Mucosa of descending colon (tissue), 3 donors: Measurements from ENCODE around the gene MTCL3.

Experiments used
- ATAC-seq: fragments of 200-7000 bp; cut with Tn5 transposase; one replicate; pipeline ENCODE4 v1.9.1; 2020; ENCODE audit warnings: mild to moderate bottlenecking, moderate library complexity
- DNase-seq, 3 donors: peaks; one replicate each; pipeline ENCODE4 v3.0.0-alpha.2; 2020
- H3K36me3 ChIP-seq: fragments of 200-600 bp; one replicate; pipeline ENCODE4 v1.8.0; 2021; ENCODE audit warnings: low read depth, mild to moderate bottlenecking
- H3K4me1 ChIP-seq: fragments of 200-600 bp; one replicate; pipeline ENCODE4 v1.8.0; 2021; ENCODE audit warnings: low read depth, mild to moderate bottlenecking
- H3K4me3 ChIP-seq: fragments of 200-600 bp; one replicate; pipeline ENCODE4 v1.8.0; 2021; ENCODE audit warnings: mild to moderate bottlenecking
- H3K9me3 ChIP-seq: fragments of 200-600 bp; one replicate; pipeline ENCODE4 v1.8.0; 2021; ENCODE audit warnings: mild to moderate bottlenecking
- intact Hi-C, 2 donors: fragments of 100-400 bp; cut with DNase I in 1 of 2; cut with micrococcal nuclease in 1 of 2; formaldehyde crosslinking; loops; one replicate each; pipeline versions ENCODE4 v1.11.0 to v1.11.1; 2022; cut with DNase I, micrococcal nuclease
- TF ChIP-seq, protein P1 (sequence below): fragments of 200-600 bp; IDR thresholded peaks from one replicate; pipeline ENCODE4 v1.8.0; 2022; ENCODE audit warnings: antibody characterized with exemption, mild to moderate bottlenecking
- donor health status: DM: no; HTN: no; CAD: no; lungs with moderate emphysema.
- donor health status: DM: no; HTN: no; CAD: no.
- donor health status: DM: no; HTN: yes; CAD: no.

The MTCL3 gene

DNA sequence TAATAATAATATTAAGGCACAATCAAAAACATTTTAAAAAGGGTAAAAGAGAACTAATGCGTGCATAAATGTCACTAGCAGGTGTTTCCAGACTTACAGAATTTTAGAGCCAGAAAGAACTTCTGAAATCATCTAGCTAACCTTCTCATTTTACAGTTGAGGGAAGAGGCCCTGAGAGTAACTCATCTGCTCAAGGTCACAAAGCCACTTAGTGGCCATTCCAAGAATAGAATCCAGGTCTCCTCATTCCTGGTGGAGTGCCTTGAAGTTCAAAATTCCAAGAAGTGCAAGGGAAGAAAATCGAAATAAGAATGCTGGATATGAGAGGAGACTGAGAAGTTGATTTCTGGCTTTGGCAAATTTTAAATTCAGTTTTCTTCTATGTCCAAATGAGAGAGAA, 56.8 kb downstream of the MTCL3 start:
- no peak for ATAC-seq
- no peak overlapping the region for H3K4me3 ChIP-seq
- H3K4me1 ChIP-seq = no peaks in the 10 kb centered on the region
- TF ChIP-seq, protein P1, sequence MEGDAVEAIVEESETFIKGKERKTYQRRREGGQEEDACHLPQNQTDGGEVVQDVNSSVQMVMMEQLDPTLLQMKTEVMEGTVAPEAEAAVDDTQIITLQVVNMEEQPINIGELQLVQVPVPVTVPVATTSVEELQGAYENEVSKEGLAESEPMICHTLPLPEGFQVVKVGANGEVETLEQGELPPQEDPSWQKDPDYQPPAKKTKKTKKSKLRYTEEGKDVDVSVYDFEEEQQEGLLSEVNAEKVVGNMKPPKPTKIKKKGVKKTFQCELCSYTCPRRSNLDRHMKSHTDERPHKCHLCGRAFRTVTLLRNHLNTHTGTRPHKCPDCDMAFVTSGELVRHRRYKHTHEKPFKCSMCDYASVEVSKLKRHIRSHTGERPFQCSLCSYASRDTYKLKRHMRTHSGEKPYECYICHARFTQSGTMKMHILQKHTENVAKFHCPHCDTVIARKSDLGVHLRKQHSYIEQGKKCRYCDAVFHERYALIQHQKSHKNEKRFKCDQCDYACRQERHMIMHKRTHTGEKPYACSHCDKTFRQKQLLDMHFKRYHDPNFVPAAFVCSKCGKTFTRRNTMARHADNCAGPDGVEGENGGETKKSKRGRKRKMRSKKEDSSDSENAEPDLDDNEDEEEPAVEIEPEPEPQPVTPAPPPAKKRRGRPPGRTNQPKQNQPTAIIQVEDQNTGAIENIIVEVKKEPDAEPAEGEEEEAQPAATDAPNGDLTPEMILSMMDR = no peak
- DNase-seq = no peak
- H3K36me3 ChIP-seq = no peaks in the 10 kb centered on the region
- intact Hi-C loops = no loop called here
- H3K9me3 ChIP-seq = no peaks in the 10 kb centered on the region

DNA sequence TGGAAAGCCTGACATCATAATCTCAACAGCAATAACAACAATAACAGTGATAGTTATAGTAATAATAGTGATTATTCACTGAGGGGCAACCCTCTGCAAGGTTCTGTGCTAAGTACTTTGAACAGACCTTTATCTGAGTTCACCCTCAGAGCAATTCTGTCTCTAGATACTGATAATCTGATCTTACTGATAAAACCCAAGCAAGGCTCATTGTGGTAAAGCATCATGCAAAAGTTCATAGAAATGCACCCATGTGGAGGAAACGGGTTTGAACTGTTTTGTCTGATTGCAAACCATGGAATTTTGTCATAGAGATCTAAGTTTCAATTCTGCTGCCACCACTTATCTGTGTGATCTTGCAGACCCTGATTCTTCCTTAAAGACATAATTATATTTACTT, 58.7 kb downstream of the MTCL3 start:
- TF ChIP-seq, protein P1 = no peak
- intact Hi-C loops = no loop called here
- Histone ChIP-seq H3K9me3 (no peaks in the 10 kb centered on the region), H3K4me3 (no peak overlapping the region), H3K36me3 (no peaks in the 10 kb centered on the region), H3K4me1 (no peaks in the 10 kb centered on the region)
- ATAC-seq (no peak), DNase-seq (no peak)

DNA sequence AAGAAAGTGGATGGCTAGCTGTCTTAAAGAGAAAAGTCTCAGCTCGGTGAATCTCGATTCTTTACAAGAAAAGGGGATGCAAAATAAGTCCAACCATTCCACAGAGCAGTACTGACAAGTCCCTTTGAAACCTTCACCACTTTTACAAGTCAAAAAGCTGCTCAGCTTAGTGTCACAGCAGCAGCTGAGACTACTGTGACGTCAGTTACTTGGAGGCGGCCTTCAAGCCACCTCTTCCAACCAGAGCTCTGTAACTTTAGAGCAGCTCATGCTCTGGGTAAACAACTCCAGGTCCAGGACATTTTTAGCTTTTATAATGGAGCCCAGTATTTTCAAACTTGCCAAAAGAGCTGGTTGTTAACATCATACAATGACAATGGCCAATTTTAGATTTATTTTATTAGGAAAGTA, 59.9 kb downstream of the MTCL3 start, which contains the start of gene KIAA0408:
TSS of gene KIAA0408 (minus strand) at position 159 of the 411 bp plus-strand sequence. CDS start 5,408 bp downstream, outside the sequence.
- ATAC-seq = peak; percentile 78
- Histone ChIP-seq H3K9me3 (no peaks in the 10 kb centered on the region), H3K4me3 (no peak within 1 kb of the TSS), H3K4me1 (no peaks in the 10 kb centered on the region), H3K36me3 (no peaks in the 10 kb centered on the region)
- intact Hi-C loops = no loop called here
- peak in 1 of 3 donors; percentile 43 for DNase-seq
- TF ChIP-seq, protein P1 = no peak

DNA sequence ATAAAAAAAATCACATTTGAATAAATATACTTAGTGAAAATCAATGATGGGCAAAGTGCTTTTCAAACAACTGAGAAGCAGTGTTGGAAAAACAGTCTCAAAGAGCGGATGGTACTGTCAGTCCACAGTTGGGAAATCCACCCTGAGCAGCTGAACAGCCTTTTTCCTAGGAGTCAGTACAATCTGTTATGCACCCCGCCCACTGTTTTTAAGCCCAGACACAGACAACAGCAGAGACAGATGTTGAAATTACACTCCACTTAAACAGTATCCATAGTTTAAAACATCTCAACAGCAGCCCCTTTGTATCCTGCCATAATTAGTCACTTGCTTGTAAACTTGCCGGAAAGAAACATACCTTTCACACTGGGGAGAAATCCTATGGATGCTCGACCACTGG, 60.3 kb downstream of the MTCL3 start:
- Histone ChIP-seq H3K4me3 (no peak overlapping the region), H3K36me3 (no peaks in the 10 kb centered on the region), H3K9me3 (no peaks in the 10 kb centered on the region), H3K4me1 (no peaks in the 10 kb centered on the region)
- TF ChIP-seq, protein P1 = no peak
- ATAC-seq = peak; percentile 63
- peak in 1 of 3 donors; percentile 19 for DNase-seq
- intact Hi-C loops = no loop called here

DNA sequence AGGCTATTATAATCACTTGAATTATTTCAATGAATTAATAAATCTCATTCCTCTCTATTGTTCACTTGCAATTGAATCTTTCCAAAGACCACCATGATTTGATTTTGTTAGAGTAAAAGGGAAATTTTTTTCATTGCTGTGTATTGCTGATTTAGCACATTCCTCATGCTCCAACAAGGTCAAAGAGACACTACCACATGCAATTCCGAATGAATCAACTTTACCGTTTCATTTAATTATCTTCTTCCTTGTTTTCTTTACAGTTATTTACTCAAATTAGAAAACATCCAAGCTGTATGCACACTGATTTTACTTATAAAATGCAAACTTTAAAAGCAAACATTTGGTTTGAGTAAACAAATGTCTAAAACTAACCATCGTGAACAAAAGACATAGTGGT, 60.9 kb downstream of the MTCL3 start:
- no peak overlapping the region for H3K4me3 ChIP-seq
- DNase-seq = no peak
- no peaks in the 10 kb centered on the region for H3K4me1 ChIP-seq
- ATAC-seq = no peak
- TF ChIP-seq, protein P1 = no peak
- H3K9me3 ChIP-seq = no peaks in the 10 kb centered on the region
- intact Hi-C loops = no loop called here
- H3K36me3 ChIP-seq = no peaks in the 10 kb centered on the region
